A549 (cell line): ENCODE results near the gene KIAA1755.

Source experiments
- CHD2 ChIP-seq: fragments of 150-350 bp; IDR thresholded peaks from 2 replicates; pipeline ENCODE4 v1.6.1; 2014; ENCODE audit warnings: low read length; ENCODE audit not compliant: partially characterized antibody
- CHD4 ChIP-seq: fragments of 200-600 bp; sonication (generic); IDR thresholded peaks from 2 replicates; pipeline ENCODE4 v1.6.1; 2016; ENCODE audit warnings: antibody characterized with exemption, mild to moderate bottlenecking, borderline replicate concordance
- EP300 ChIP-seq, 2 experiments: fragments of >200 bp; sonication (Bioruptor Twin); formaldehyde crosslinking; IDR thresholded peaks; 2 replicates in 1 of 2; 3 replicates in 1 of 2; pipeline ENCODE4 v1.6.1; 2016 to 2017
- JUN ChIP-seq, 2 experiments: fragments of >200 bp; sonication (Bioruptor Twin); formaldehyde crosslinking; IDR thresholded peaks; 2 replicates in 1 of 2; 3 replicates in 1 of 2; pipeline ENCODE4 v1.6.1; 2016 to 2017
- KDM5A ChIP-seq: fragments of 200-600 bp; sonication (generic); IDR thresholded peaks from 2 replicates; pipeline ENCODE4 v1.6.1; 2016; ENCODE audit warnings: antibody characterized with exemption, mild to moderate bottlenecking
- POLR2A ChIP-seq: IDR thresholded peaks from 2 replicates; pipeline ENCODE4 v1.6.1; 2012; ENCODE audit warnings: mild to moderate bottlenecking, low read length
- RAD21 ChIP-seq, 2 experiments: fragments of >200 bp in 1 of 2; sonication (Bioruptor Twin) in 1 of 2; formaldehyde crosslinking in 1 of 2; IDR thresholded peaks in 1 of 2; conservative IDR thresholded peaks in 1 of 2; 2 replicates in 1 of 2; 3 replicates in 1 of 2; pipeline ENCODE4 v1.6.1; 2012 to 2018; ENCODE audit warnings: inconsistent platforms in 1 of 2
- RFX5 ChIP-seq: fragments of 450-650 bp; IDR thresholded peaks from 2 replicates; pipeline ENCODE4 v1.7.1; 2014; ENCODE audit warnings: antibody characterized with exemption, mild to moderate bottlenecking, moderate library complexity
- ZSCAN20 ChIP-seq: fragments of 250-450 bp; sonication (Bioruptor Pico); IDR thresholded peaks from 2 replicates; pipeline ENCODE4 v1.8.0; 2022; ENCODE audit warnings: mild to moderate bottlenecking, moderate library complexity
- TF ChIP-seq, protein P1 (sequence below): fragments of >200 bp; sonication (Bioruptor Twin); formaldehyde crosslinking; IDR thresholded peaks from 3 replicates; pipeline ENCODE4 v1.5.1; 2016
- TF ChIP-seq, protein P2 (sequence below): IDR thresholded peaks from 2 replicates; pipeline ENCODE4 v1.6.1; 2012
- TF ChIP-seq, protein P3 (sequence below): fragments of 250-450 bp; sonication (Bioruptor Pico); IDR thresholded peaks from 2 replicates; pipeline ENCODE4 v1.5.0; 2021; ENCODE audit warnings: mild to moderate bottlenecking, moderate library complexity, borderline replicate concordance

DNA sequence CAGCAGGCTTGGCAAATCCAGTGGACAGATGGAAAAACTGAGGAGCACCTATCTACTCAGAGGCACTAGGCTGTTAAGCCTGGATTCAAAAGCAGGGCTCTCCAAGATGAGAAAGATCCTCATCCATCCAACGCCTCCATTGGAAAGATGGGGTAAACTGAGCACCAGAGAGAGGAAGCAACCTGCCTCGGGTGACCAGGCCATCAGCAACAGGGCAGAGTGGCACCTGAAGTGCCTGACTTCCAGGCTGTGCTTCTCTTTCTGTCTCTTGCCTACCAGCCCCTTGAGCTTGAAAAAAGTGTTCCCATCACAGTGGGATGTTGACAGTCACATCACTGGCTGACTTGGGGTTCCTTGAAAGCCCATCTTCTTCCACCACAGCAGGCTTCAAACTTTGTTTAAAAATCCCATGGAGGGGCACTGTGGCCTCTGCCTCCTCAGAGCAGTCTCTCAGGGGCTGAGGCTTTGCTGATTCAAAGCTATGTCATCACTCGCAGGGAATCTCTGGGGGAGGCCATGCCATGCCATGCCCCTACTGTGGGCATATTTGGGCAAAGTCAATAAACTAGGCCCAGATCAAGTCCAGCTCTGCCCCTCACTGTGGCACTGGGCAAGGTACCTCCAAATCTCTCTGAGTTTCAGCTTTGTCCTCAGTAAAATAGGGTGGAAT is 50.7 kb downstream of the KIAA1755 start:
- TF ChIP-seq, protein P1, sequence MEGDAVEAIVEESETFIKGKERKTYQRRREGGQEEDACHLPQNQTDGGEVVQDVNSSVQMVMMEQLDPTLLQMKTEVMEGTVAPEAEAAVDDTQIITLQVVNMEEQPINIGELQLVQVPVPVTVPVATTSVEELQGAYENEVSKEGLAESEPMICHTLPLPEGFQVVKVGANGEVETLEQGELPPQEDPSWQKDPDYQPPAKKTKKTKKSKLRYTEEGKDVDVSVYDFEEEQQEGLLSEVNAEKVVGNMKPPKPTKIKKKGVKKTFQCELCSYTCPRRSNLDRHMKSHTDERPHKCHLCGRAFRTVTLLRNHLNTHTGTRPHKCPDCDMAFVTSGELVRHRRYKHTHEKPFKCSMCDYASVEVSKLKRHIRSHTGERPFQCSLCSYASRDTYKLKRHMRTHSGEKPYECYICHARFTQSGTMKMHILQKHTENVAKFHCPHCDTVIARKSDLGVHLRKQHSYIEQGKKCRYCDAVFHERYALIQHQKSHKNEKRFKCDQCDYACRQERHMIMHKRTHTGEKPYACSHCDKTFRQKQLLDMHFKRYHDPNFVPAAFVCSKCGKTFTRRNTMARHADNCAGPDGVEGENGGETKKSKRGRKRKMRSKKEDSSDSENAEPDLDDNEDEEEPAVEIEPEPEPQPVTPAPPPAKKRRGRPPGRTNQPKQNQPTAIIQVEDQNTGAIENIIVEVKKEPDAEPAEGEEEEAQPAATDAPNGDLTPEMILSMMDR: no peak
- TF ChIP-seq POLR2A: no peak
- TF ChIP-seq, protein P2, sequence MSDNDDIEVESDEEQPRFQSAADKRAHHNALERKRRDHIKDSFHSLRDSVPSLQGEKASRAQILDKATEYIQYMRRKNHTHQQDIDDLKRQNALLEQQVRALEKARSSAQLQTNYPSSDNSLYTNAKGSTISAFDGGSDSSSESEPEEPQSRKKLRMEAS: no peak
- TF ChIP-seq KDM5A: no peak
- TF ChIP-seq RFX5: no peak
- TF ChIP-seq CHD4: no peak
- TF ChIP-seq RAD21 (conservative IDR thresholded peaks at IDR 0.05 in 1 of 2, IDR thresholded peaks at IDR 0.05 in 1 of 2): no peak
- TF ChIP-seq, protein P3, sequence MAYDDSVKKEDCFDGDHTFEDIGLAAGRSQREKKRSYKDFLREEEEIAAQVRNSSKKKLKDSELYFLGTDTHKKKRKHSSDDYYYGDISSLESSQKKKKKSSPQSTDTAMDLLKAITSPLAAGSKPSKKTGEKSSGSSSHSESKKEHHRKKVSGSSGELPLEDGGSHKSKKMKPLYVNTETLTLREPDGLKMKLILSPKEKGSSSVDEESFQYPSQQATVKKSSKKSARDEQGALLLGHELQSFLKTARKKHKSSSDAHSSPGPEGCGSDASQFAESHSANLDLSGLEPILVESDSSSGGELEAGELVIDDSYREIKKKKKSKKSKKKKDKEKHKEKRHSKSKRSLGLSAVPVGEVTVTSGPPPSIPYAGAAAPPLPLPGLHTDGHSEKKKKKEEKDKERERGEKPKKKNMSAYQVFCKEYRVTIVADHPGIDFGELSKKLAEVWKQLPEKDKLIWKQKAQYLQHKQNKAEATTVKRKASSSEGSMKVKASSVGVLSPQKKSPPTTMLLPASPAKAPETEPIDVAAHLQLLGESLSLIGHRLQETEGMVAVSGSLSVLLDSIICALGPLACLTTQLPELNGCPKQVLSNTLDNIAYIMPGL (CRISPR knock-in tag): no peak
- TF ChIP-seq EP300 (IDR thresholded peaks at IDR 0.05): no peak
- TF ChIP-seq ZSCAN20: no peak
- TF ChIP-seq CHD2: no peak
- TF ChIP-seq JUN (IDR thresholded peaks at IDR 0.05): no peak
